GM19193 (cell line): ENCODE data around the gene SLIT3.

Experiments used
- POLR2A ChIP-seq: IDR thresholded peaks from 4 replicates; pipeline ENCODE4 v1.6.1; 2011; ENCODE audit not compliant: insufficient read depth, insufficient read length; ENCODE audit errors: extremely low read depth

The SLIT3 gene

GRCh38 chr5:168740092-168740800, 560.7 kb downstream of the SLIT3 start:
- TF ChIP-seq POLR2A = no peak

- no peak for TF ChIP-seq POLR2A
Observed at GRCh38 chr5:168737066-168737465, 563.9 kb downstream of the SLIT3 start.

- no peak for TF ChIP-seq POLR2A
Observed at GRCh38 chr5:168736281-168736831, 564.6 kb downstream of the SLIT3 start.

GRCh38 chr5:168734620-168735300, 566.2 kb downstream of the SLIT3 start:
- no peak for TF ChIP-seq POLR2A

DNA sequence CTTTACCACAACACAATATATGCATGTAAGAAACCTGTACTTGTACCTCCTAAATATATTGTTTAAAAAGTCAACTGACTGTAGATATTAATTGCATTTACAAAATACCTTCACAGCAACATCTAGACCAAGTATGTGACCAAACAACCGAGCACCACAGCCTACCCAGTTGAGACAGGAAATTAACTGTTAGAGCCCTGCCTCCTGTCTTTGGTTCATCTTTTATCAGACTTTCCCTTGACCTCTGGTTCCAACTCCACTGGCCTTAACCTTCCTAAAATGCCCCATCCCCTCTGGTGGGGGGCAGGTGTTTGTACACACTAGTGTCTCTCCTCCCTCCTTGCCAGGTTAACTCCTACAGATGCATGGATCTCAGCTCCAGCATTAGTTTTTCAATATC, 566.8 kb downstream of the SLIT3 start:
- no peak for TF ChIP-seq POLR2A

DNA sequence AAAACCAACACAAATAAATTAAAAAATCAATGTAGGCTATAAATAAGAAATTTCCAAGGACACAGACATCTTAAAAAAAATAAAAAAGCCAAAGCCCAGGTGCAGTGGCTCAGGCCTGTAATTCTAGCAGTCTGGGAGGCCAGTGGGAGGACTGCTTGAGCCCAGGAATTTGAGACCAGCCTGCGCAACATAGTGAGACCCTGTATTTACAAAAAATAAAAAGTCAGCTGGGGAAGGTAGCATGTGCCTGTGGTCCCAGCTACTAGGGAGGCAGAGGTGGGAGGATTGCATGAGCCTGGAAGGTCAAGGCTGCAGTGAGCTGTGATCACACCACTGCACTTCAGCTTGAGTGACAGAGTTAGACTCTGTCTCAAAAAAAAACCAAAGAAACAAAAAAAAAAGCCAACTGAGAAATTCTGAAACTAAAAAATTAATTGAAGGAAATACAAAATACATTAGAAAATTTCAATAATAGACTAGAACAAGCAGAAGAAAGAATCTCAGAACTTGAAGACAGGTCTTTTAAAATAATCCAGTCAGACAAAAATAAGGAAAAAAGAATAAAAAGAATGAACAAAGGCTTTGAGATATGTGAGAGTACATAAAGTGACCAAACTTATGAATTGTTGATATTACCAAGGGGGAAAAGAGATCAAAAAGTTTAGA, 572.3 kb downstream of the SLIT3 start:
- TF ChIP-seq POLR2A = no peak

DNA sequence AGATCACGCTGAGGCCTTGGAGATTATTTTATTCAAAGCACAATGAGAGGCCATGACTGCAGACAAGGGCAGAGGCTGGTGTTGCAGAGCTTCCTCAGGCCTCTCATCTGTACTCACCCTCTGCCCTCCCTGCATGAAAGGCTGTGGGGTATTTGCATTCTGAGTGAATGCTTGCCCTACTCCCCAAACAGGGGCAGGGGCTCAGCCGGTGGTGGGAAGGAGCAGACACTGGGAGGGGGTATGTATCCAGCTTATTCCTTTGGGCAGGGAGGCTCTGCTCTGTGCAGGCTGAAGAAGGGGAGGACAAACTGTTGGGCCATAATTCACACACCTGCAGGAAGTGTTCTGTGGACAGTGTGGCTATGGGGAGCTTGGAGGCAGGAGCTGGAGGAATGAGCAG, 573.4 kb downstream of the SLIT3 start:
- no peak for TF ChIP-seq POLR2A

- TF ChIP-seq POLR2A = no peak
Observed at GRCh38 chr5:168726342-168726741, 574.6 kb downstream of the SLIT3 start.

DNA sequence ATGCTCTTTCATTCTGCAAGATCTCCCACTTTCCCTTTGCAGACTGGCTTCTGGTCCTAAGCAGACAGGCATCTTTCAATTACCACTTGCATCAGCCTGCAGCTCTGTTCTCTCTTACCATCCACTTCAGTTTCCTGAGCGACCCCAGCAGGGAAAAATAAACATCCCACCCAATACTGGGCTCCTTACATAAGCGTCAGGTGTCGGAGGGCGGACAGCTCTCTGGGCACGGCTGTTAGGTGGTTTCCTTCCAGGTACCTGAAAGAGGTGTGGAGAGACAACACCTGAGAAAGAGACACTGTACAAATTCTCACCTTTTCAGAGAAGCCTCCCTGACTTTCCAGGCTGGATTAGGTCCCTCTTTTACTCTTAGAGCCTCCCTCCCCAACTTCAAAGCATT, 576.7 kb downstream of the SLIT3 start:
- no peak for TF ChIP-seq POLR2A

DNA sequence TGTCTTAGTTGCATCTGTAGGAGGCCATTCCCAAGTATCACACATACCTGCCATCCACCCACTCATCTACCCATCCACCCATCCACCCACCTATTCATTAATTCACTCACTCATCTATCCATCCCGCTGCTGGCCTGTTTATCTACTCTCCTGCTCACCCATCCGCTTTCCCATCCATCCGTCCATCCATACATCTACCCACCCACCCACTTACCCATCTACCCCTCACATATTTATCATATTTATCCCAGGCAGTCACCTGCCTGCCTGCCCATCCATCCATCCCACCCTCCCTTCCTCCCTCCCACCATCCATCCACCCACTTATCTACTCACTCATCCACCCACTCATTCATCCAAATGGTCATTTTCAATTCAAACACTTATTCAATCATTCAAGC, 577.9 kb downstream of the SLIT3 start:
- TF ChIP-seq POLR2A = no peak

DNA sequence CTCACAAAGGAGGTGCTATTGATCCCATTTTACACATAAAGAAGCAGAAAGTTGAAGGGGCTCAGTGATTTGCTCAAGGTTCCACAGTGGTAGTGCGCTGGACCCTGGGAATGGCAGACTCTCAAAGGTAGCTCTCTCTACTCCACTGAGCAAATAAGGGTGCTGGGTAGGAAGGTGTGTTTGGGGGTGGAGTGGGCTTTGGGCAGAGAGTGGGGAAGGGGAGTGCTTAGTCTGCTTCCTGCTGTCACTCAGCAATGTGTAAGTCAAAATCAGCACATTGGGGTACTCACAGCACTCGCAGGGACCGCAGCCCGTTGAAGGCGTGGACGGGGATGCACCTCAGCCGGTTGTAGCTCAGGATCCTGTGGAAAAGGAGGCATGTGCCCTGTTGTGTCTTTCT, 579.0 kb downstream of the SLIT3 start:
- TF ChIP-seq POLR2A = no peak

DNA sequence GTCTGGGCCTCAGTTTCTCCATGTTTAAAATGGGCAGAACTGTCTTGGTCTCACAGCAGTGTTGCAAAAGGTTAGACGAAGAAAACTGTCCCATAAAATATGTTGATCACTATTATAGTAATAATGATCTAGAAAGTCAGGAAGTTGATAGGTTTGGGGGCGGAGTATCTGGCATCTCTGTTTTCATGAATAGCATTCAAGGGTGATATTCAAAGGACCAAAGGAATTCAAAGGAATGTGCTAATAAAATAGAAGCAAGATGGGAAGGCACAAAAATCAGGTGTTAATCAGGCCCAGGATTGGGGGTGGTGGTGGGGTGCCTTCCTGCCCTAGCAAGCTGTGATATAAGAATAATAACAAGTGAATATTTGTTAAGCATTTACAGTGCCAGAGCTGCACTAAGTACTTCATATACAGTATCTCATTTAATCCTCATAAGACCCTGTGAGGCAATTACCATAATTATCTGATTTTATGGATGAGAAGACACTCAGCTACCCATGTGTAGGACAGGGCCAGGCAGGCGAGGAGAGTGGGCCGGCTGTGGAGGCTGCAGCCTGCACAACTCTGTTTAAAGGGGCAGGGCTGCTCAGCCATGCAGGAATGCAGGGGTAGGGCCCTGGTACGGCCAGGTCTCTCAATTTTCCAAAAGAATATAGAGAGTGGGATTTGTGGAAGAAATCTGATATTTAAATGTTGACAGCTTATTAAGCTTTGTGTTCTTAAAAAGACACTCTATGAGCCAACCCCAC, 579.8 kb downstream of the SLIT3 start:
- TF ChIP-seq POLR2A = no peak

GRCh38 chr5:168720575-168720974, 580.4 kb downstream of the SLIT3 start:
- no peak for TF ChIP-seq POLR2A

DNA sequence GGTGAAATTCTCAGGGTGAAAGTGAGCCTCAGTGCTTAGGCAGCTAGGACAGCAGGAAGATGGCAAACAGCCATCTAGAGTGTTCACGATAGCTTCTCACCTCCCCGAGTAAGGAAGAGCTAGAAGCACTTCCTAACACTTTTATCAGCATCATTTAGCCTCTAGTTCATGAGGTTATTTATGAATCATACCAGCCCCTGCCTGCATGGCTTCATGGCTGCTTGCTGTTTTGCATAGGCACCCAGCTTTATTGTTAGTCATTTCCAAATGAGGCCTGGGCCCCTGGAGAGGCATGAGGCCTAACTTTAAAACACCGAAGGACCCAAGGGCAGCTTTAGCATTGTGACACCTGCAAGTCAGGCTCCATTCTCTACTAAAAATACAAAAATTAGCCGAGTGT, 586.9 kb downstream of the SLIT3 start:
- no peak for TF ChIP-seq POLR2A

DNA sequence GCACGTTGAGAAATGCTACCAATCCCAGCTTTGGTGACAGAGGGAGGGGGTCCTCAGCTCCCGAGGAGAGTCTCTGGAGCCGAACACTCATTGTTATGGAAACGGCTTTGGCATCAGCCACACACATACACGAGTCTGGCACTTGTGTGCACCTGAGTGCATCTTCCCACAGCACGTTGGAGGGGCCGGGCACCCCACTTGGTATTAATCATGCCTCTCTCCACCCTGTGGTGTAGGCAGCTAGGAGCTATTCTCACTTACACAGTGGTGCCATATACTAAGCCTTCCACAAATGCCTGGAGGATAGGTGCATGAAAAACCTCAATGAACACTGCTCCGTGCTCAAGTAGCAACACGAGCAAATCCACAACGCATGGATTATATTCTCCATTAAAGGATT, 587.9 kb downstream of the SLIT3 start:
- TF ChIP-seq POLR2A = no peak
